Measurements from ENCODE around the gene CAMSAP1.

The CAMSAP1 gene

GRCh38 chr9:135926402-135927194 is 19.3 kb upstream of the CAMSAP1 start:
- Histone ChIP-seq H3K9me3 (replicated peaks in 1 of 11) (no peaks in the 10 kb centered on the region), H3K4me1 (peaks cover 24 to 48% (median 32%) of the 10 kb centered on the region in 10 experiments), H3K36me3 (peaks cover 15 to 78% (median 31%) of the 10 kb centered on the region in 11 experiments; a peak in 21 of 22 replicates), H3K4me3 (no peak overlapping the region), H3K27ac (peak overlapping the region in 3 of 11 experiments; percentile 40 to 60 (median 60); a peak in 5 of 22 replicates), H3K4me2 (peak overlapping the region in 5 of 11 experiments; percentile 6 to 75 (median 59); a peak in 8 of 22 replicates), H3K9ac (peak overlapping the region in 1 of 11 experiments; percentile 30; a peak in 1 of 22 replicates), H3K27me3 (no peaks in the 10 kb centered on the region), H4K20me1 (peaks cover 27 to 72% (median 60%) of the 10 kb centered on the region in 11 experiments)
- TF ChIP-seq Cebpa-rat (IDR thresholded peaks at IDR 0.05) = no peak

GRCh38 chr9:135925496-135926133 is 18.3 kb upstream of the CAMSAP1 start:
- Histone ChIP-seq H3K4me1 (peaks cover 20 to 45% (median 32%) of the 10 kb centered on the region in 10 experiments; a peak in 19 of 20 replicates), H3K27ac (peak overlapping the region in 3 of 11 experiments; percentile 8 to 60 (median 24); a peak in 3 of 22 replicates), H3K27me3 (no peaks in the 10 kb centered on the region), H4K20me1 (peaks cover 19 to 72% (median 55%) of the 10 kb centered on the region in 11 experiments), H3K9me3 (replicated peaks in 1 of 11) (no peaks in the 10 kb centered on the region), H3K36me3 (peaks cover 9 to 68% (median 21%) of the 10 kb centered on the region in 11 experiments; a peak in 20 of 22 replicates), H3K4me3 (no peak overlapping the region), H3K4me2 (peak overlapping the region in 3 of 11 experiments; percentile 59 to 75 (median 70); a peak in 4 of 22 replicates), H3K9ac (peak overlapping the region in 1 of 11 experiments; percentile 41; a peak in 3 of 22 replicates)
- TF ChIP-seq Cebpa-rat (IDR thresholded peaks at IDR 0.05) = no peak

- Histone ChIP-seq H3K4me2 (no peak overlapping the region), H3K9me3 (replicated peaks in 1 of 11) (no peaks in the 10 kb centered on the region), H3K27me3 (no peaks in the 10 kb centered on the region), H3K4me1 (peaks cover 12 to 39% (median 25%) of the 10 kb centered on the region in 10 experiments; a peak in 19 of 20 replicates), H3K27ac (no peak overlapping the region), H4K20me1 (peaks cover 12 to 72% (median 47%) of the 10 kb centered on the region in 11 experiments), H3K9ac (no peak overlapping the region), H3K36me3 (peaks cover 4 to 60% (median 17%) of the 10 kb centered on the region in 11 experiments; a peak in 17 of 22 replicates), H3K4me3 (no peak overlapping the region)
- no peak for TF ChIP-seq Cebpa-rat (IDR thresholded peaks at IDR 0.05)
Observed at GRCh38 chr9:135924628-135925338, 17.4 kb upstream of the CAMSAP1 start.

- peaks cover 0 to 5% (median 0%) of the 10 kb centered on the region in 11 experiments; a peak in 2 of 22 replicates for H3K9me3 ChIP-seq (replicated peaks in 1 of 11)
- H3K4me2 ChIP-seq = no peak overlapping the region
- peaks cover 6 to 34% (median 18%) of the 10 kb centered on the region in 10 experiments; a peak in 17 of 20 replicates for H3K4me1 ChIP-seq
- TF ChIP-seq Cebpa-rat (IDR thresholded peaks at IDR 0.05) = no peak
- no peak overlapping the region for H3K27ac ChIP-seq
- peaks cover 3 to 71% (median 34%) of the 10 kb centered on the region in 11 experiments for H4K20me1 ChIP-seq
- H3K9ac ChIP-seq = no peak overlapping the region
- no peaks in the 10 kb centered on the region for H3K27me3 ChIP-seq
- H3K4me3 ChIP-seq = no peak overlapping the region
- H3K36me3 ChIP-seq = peaks cover 4 to 53% (median 17%) of the 10 kb centered on the region in 11 experiments; a peak in 17 of 22 replicates
Observed at GRCh38 chr9:135923508-135923907, 16.2 kb upstream of the CAMSAP1 start.

GRCh38 chr9:135921749-135922310 is 14.5 kb upstream of the CAMSAP1 start:
- H3K36me3 ChIP-seq = peaks cover 8 to 48% (median 20%) of the 10 kb centered on the region in 11 experiments; a peak in 17 of 22 replicates
- peak overlapping the region in 1 of 11 experiments; percentile 1; a peak in 1 of 22 replicates for H3K4me2 ChIP-seq
- H3K9me3 ChIP-seq (replicated peaks in 1 of 11) = peaks cover 0 to 19% (median 0%) of the 10 kb centered on the region in 11 experiments; a peak in 7 of 22 replicates
- peaks cover 0 to 54% (median 21%) of the 10 kb centered on the region in 11 experiments; a peak in 17 of 22 replicates for H4K20me1 ChIP-seq
- no peak overlapping the region for H3K9ac ChIP-seq
- no peak overlapping the region for H3K27ac ChIP-seq
- TF ChIP-seq Cebpa-rat (IDR thresholded peaks at IDR 0.05) = no peak
- H3K4me1 ChIP-seq = peaks cover 17 to 33% (median 26%) of the 10 kb centered on the region in 10 experiments
- no peak overlapping the region for H3K4me3 ChIP-seq
- no peaks in the 10 kb centered on the region for H3K27me3 ChIP-seq

GRCh38 chr9:135920973-135921585 is 13.7 kb upstream of the CAMSAP1 start:
- H3K4me3 ChIP-seq = no peak overlapping the region
- H3K36me3 ChIP-seq = peaks cover 9 to 50% (median 26%) of the 10 kb centered on the region in 11 experiments
- peaks cover 1 to 27% (median 7%) of the 10 kb centered on the region in 11 experiments; a peak in 21 of 22 replicates for H3K9me3 ChIP-seq (replicated peaks in 1 of 11)
- peaks cover 0 to 46% (median 17%) of the 10 kb centered on the region in 11 experiments; a peak in 16 of 22 replicates for H4K20me1 ChIP-seq
- no peak overlapping the region for H3K27ac ChIP-seq
- no peaks in the 10 kb centered on the region for H3K27me3 ChIP-seq
- peaks cover 21 to 39% (median 25%) of the 10 kb centered on the region in 10 experiments for H3K4me1 ChIP-seq
- TF ChIP-seq Cebpa-rat (IDR thresholded peaks at IDR 0.05) = no peak
- H3K9ac ChIP-seq = no peak overlapping the region; a peak in 1 of 22 replicates
- peak overlapping the region in 5 of 11 experiments; percentile 1 to 26 (median 10); a peak in 3 of 22 replicates for H3K4me2 ChIP-seq

GRCh38 chr9:135920256-135920930 is 13.0 kb upstream of the CAMSAP1 start:
- TF ChIP-seq Cebpa-rat (IDR thresholded peaks at IDR 0.05) = no peak
- Histone ChIP-seq H3K27ac (no peak overlapping the region), H3K9ac (no peak overlapping the region)

More at GRCh38 chr9:135920256-135920930, 13.0 kb upstream of the CAMSAP1 start:
- Histone ChIP-seq H3K27me3 (no peaks in the 10 kb centered on the region), H3K4me1 (peaks cover 18 to 39% (median 22%) of the 10 kb centered on the region in 10 experiments), H3K4me2 (peak overlapping the region in 4 of 11 experiments; percentile 8 to 26 (median 14); a peak in 2 of 22 replicates), H3K36me3 (peaks cover 16 to 50% (median 33%) of the 10 kb centered on the region in 11 experiments), H3K4me3 (no peak overlapping the region), H4K20me1 (peaks cover 0 to 39% (median 14%) of the 10 kb centered on the region in 11 experiments; a peak in 17 of 22 replicates), H3K9me3 (replicated peaks in 1 of 11) (peaks cover 8 to 34% (median 14%) of the 10 kb centered on the region in 11 experiments)
